DND-41 (cell line): ENCODE data around the gene DGKB.

Experiments
- EZH2 ChIP-seq: IDR thresholded peaks from 3 replicates; pipeline ENCODE4 v1.6.1; 2012; ENCODE audit warnings: borderline replicate concordance, low read depth, mild to moderate bottlenecking, moderate library complexity, low read length, inconsistent platforms; ENCODE audit not compliant: severe bottlenecking
- TF ChIP-seq, protein P1 (sequence below): IDR thresholded peaks from 2 replicates; pipeline ENCODE4 v1.5.1; 2012; ENCODE audit warnings: borderline replicate concordance, low read length, moderate library complexity, mild to moderate bottlenecking; ENCODE audit not compliant: poor library complexity, severe bottlenecking; ENCODE audit errors: extremely low read depth

GRCh38 chr7:14739168-14739840 lies 163.2 kb downstream of the DGKB start:
- TF ChIP-seq, protein P1, sequence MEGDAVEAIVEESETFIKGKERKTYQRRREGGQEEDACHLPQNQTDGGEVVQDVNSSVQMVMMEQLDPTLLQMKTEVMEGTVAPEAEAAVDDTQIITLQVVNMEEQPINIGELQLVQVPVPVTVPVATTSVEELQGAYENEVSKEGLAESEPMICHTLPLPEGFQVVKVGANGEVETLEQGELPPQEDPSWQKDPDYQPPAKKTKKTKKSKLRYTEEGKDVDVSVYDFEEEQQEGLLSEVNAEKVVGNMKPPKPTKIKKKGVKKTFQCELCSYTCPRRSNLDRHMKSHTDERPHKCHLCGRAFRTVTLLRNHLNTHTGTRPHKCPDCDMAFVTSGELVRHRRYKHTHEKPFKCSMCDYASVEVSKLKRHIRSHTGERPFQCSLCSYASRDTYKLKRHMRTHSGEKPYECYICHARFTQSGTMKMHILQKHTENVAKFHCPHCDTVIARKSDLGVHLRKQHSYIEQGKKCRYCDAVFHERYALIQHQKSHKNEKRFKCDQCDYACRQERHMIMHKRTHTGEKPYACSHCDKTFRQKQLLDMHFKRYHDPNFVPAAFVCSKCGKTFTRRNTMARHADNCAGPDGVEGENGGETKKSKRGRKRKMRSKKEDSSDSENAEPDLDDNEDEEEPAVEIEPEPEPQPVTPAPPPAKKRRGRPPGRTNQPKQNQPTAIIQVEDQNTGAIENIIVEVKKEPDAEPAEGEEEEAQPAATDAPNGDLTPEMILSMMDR = no peak
- TF ChIP-seq EZH2 = no peak
